Psoas muscle (tissue), 8 donors: ENCODE measurements around the gene GNG14. TPM values are rescaled to one million over a fixed set of nuclear protein-coding genes. Genes with fewer than 3 reads are reported as not detected.
A peak's percentile ranks its signal among the peaks of the same experiment; 100 is the strongest.

ENCODE experiments used
- ATAC-seq, 4 donors: fragments of 200-7000 bp; cut with Tn5 transposase; one replicate each; pipeline ENCODE4 v1.9.1; 2020; ENCODE audit warnings: moderate library complexity in 3 of 4, mild to moderate bottlenecking in 2 of 4
- DNase-seq, 2 donors: peaks; one replicate each; pipeline ENCODE4 v3.0.0-alpha.2; 2020
- H3K27ac ChIP-seq: fragments of 200-600 bp; one replicate; pipeline ENCODE4 v1.8.0; 2022
- H3K27me3 ChIP-seq, 3 donors: fragments of 200-600 bp in 1 of 3; one replicate each; pipeline versions ENCODE4 v1.6.1 to v1.8.0; 2013 to 2022; ENCODE audit warnings: low read length in 2 of 3, mild to moderate bottlenecking in 2 of 3, moderate library complexity in 1 of 3; ENCODE audit not compliant: insufficient read depth in 3 of 3
- H3K36me3 ChIP-seq, 2 donors: fragments of 200-600 bp in 1 of 2; one replicate each; pipeline versions ENCODE4 v1.6.1 to v1.8.0; 2013 to 2022; ENCODE audit warnings: low read depth in 1 of 2, mild to moderate bottlenecking in 1 of 2, moderate library complexity in 1 of 2; ENCODE audit not compliant: insufficient read depth in 1 of 2
- H3K4me1 ChIP-seq: fragments of 200-600 bp; one replicate; pipeline ENCODE4 v1.8.0; 2022
- H3K4me3 ChIP-seq: fragments of 200-600 bp; one replicate; pipeline ENCODE4 v1.8.0; 2022; ENCODE audit warnings: mild to moderate bottlenecking
- H3K9me3 ChIP-seq: fragments of 200-600 bp; one replicate; pipeline ENCODE4 v1.8.0; 2022
- CTCF ChIP-seq: fragments of 200-600 bp; IDR thresholded peaks from one replicate; pipeline ENCODE4 v1.8.0; 2022; ENCODE audit warnings: antibody characterized with exemption
- WGBS, 3 donors: extraction: QIAGEN DNeasy Blood & Tissue Kit; methylation state at CpG; one replicate each; pipeline versions ENCODE4 v1.1.6 to v1.1.7; 2013; 5-methylcytosine and 5-hydroxymethylcytosine counted together
- intact Hi-C, 2 donors: fragments of 100-400 bp; cut with DNase I; formaldehyde crosslinking; loops; one replicate each; pipeline versions ENCODE4 v1.11.0 to v1.14.2; 2022
- polyA plus RNA-seq, 3 donors: library from polyadenylated mRNA; stranded (reverse); fragments of 200-250 nt; gene quantifications; one replicate each; pipeline ENCODE4 v1.2.3, GENCODE V29; 2013
- total RNA-seq, 4 donors: library from RNA; stranded (reverse); fragmentation: NEBNext Ultra II Directional in 2 of 4; extraction: Animal tissue kit (Norgen Biotek cat#: 25700) in 2 of 4; gene quantifications; one replicate each; pipeline versions ENCODE4 v1.2.1 to v1.2.4, GENCODE V29; 2021 to 2023
- donor health status: healthy with polysubstance abuse.
- donor health status: DM: no; HTN: no; CAD: no; lungs with moderate emphysema.
- donor health status: Bipolar disorder and iron deficiency.
- donor health status: healthy.
- donor health status: DM: yes; HTN: yes; CAD: no.
- donor health status: DM: no; HTN: no; CAD: no.
- donor health status: DM: no; HTN: no; CAD: no.
- donor health status: DM: yes; HTN: yes; CAD: no.

GNG14 gene
- total and polyA plus RNA-seq, 7 donors: not detected

GRCh38 chr19:12703046-12703445, 15.2 kb downstream of the GNG14 start:
- H3K9me3 ChIP-seq: no peaks in the 10 kb centered on the region
- intact Hi-C loops: no loop called here
- TF ChIP-seq CTCF: no peak
- peaks cover 12 to 99% of the 10 kb centered on the region in 2 donors for H3K36me3 ChIP-seq
- WGBS, 3 donors: 60 to 63% (median 60%) methylated on average over 9 of the region's 9 CpGs
- H3K4me3 ChIP-seq: no peak overlapping the region
- no peaks in the 10 kb centered on the region for H3K4me1 ChIP-seq
- no peak overlapping the region for H3K27ac ChIP-seq
- no peak for DNase-seq
- H3K27me3 ChIP-seq: no peaks in the 10 kb centered on the region
- ATAC-seq: peak in 2 of 4 donors; percentile 35 to 48

DNA sequence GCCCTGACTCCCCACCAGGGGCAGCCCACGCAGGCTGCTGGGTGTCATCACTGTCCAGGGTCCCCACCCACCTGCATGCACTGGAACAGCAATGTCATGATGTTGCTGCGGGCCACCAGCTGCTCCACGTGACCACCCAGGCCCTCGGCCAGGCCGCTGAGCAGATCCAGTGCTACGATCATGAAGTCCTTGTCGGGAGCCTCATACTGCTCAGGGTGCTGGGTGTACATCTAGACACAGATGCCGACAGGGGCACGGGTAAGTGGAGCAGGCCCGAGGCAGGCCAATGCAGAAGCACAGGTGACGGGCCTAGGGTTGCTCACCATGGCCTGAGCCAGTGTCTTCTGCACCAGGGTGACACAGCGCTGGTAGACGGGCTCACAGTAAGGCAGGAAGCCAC, 17.4 kb downstream of the GNG14 start:
- TF ChIP-seq CTCF: no peak
- intact Hi-C loops: no loop called here
- Histone ChIP-seq H3K4me1 (no peaks in the 10 kb centered on the region), H3K4me3 (no peak overlapping the region), H3K36me3 (peaks cover 16 to 100% of the 10 kb centered on the region in 2 donors), H3K27ac (no peak overlapping the region), H3K27me3 (no peaks in the 10 kb centered on the region), H3K9me3 (no peaks in the 10 kb centered on the region)
- WGBS, 3 donors: 87 to 94% (median 89%) methylated on average over 13 of the region's 13 CpGs
- DNase-seq (no peak), ATAC-seq (peak in 1 of 4 donors; percentile 9)

DNA sequence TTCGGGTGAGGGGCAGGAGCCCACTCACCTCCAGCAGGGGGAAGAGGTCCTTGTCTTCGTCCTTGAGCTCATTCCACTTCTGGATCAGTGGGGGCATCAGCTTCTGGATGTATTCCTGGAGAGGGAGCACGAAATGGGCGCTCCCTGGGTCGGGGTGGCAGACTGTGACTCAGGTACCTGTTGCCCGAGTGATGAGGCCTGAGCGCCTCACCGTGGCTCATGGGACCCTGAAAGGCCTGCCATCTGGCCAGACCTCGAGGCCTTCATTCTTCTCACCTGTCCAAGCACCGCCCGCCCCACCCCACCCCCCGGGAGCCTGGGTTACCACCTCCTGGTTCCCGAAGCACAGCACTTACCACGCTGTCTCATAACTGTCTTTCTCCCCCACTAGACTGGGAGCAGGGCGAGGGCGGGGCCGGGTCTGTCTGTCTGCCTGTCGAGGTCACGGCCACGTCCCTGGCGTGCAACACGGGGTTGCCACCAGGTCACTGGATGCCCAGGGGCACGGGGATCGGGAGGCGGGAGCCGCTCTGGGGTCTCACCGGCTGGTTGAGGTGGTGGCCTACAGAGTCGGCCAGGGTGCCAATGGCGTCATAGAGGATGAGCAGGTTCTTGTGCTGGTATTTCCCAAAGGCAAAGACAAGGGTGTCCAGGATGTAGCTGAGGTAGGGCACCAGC, 18.0 kb downstream of the GNG14 start:
- intact Hi-C loops: no loop called here
- DNase-seq: no peak
- H3K27me3 ChIP-seq: no peaks in the 10 kb centered on the region
- H3K27ac ChIP-seq: no peak overlapping the region
- no peaks in the 10 kb centered on the region for H3K4me1 ChIP-seq
- no peaks in the 10 kb centered on the region for H3K9me3 ChIP-seq
- H3K36me3 ChIP-seq: peaks cover 17 to 100% of the 10 kb centered on the region in 2 donors
- TF ChIP-seq CTCF: no peak
- 89 to 93% (median 92%) methylated on average over 26 to 29 of the region's 29 CpGs for WGBS, 3 donors
- H3K4me3 ChIP-seq: no peak overlapping the region
- ATAC-seq: no peak

DNA sequence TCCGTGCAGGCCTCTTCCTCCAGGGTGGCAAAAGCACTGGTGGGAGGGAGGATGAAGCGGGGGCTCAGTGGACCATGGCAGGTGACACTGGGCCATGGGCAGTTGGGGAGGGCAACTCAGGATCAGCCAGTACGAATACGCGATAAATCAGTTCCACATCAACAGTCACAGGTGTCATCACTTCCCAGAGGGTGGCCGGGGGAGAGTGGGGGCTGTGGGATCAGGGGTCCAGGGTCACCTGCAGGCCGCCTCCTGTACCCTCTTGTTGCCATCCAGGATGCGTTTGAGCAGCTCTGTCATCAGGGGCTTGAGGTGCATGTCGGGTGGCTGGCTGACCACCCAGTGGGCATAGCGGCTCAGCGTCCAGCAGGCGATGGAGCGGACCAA, 18.5 kb downstream of the GNG14 start:
- intact Hi-C loops: no loop called here
- Histone ChIP-seq H3K27ac (no peak overlapping the region), H3K36me3 (peaks cover 13 to 100% of the 10 kb centered on the region in 2 donors), H3K9me3 (no peaks in the 10 kb centered on the region), H3K27me3 (no peaks in the 10 kb centered on the region), H3K4me1 (no peaks in the 10 kb centered on the region), H3K4me3 (no peak overlapping the region)
- ATAC-seq (no peak), DNase-seq (no peak)
- 90 to 92% (median 91%) methylated on average over 13 of the region's 13 CpGs for WGBS, 3 donors
- no peak for TF ChIP-seq CTCF

DNA sequence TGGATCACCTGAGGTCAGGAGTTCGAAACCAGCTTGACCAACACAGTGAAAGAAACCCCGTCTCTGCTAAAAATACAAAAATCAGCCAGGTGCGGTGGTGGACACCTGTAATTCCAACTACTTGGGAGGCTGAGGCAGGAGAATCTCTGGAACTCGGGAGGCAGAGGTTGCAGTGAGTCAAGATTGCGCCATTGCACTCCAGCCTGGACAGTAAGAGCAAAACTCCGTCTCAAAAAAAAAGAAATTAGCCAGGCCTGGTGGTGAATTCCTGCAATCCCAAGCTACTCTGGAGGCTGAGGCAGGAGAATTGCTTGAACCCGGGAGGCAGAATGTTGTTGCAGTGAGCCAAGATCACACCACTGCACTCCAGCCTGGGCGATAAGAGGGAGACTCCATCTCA, 20.8 kb downstream of the GNG14 start:
- Histone ChIP-seq H3K4me3 (no peak overlapping the region), H3K4me1 (no peaks in the 10 kb centered on the region), H3K27ac (no peak overlapping the region), H3K27me3 (no peaks in the 10 kb centered on the region), H3K36me3 (peaks cover 13 to 97% of the 10 kb centered on the region in 2 donors), H3K9me3 (no peaks in the 10 kb centered on the region)
- WGBS, 3 donors: 93 to 97% (median 95%) methylated on average over 8 of the region's 8 CpGs
- DNase-seq (no peak), ATAC-seq (no peak)
- intact Hi-C loops: no loop called here
- no peak for TF ChIP-seq CTCF
